Globus pallidus (tissue), 1 donor: ENCODE data around the gene SNTG2.
"Not testable (repeated sequence)": the region's sequence is repeated elsewhere in the genome, so short reads cannot be mapped to it uniquely, and the experiment has no call there.

Experiments used
- DNase-seq: peaks from one replicate; pipeline ENCODE4 v3.0.0-alpha.2; 2015; ENCODE audit warnings: low spot score

Gene SNTG2

DNA sequence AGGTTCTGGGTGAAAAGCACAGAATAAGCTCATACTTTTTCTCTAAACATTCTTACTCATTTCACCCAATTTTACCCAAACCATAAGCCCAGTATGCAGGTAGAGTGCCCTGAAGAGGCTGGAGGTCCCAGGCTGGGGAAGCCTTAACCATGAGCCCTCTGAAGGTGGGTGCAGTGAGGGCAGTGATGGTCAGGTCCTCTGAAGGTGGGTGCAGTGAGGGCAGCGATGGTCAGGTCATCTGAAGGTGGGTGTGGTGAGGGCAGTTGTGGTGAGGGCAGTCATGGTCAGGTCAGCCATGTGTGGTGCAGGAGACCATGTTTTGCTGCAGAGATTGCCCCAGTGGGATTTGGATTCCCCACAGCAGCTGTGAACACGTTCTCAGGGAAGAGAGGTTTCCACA, 148.8 kb downstream of the SNTG2 start:
- no peak for DNase-seq

DNA sequence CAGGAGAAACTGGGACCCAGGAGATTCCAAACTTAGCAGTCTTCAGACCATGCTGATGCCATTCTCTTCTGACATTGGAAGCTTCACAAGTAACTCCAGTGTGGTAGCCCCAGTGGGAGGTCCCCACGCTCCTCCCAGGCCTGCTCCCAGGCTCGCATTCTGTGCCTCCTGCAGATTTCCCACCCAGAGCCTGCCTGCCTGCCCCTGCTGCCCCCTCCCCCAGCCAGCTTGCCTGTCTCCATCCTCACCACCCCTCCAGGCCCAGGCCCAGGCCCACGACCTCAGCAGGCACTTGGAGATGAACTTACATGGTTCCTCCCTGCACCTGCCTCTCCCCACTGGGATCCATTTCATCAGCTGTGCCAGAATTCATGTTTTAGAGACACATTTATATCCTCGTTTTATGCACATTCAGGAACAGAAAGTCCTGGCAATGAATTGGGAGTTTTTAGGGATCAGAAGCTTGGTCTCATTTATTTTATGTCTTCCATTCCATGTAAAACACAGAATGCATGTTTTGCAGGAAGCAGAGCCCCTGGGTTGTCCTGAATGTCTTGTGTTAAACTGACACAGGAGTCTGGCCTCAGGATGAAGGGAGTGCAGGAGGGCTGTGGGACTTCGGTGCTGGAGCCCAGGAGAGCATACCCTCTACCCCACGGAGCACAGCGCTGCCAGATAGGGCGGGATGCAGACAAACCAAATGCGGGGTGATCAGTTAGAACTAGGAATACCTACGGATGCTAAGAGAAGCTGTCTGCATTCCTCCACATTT, 150.5 kb downstream of the SNTG2 start:
- no peak for DNase-seq

DNA sequence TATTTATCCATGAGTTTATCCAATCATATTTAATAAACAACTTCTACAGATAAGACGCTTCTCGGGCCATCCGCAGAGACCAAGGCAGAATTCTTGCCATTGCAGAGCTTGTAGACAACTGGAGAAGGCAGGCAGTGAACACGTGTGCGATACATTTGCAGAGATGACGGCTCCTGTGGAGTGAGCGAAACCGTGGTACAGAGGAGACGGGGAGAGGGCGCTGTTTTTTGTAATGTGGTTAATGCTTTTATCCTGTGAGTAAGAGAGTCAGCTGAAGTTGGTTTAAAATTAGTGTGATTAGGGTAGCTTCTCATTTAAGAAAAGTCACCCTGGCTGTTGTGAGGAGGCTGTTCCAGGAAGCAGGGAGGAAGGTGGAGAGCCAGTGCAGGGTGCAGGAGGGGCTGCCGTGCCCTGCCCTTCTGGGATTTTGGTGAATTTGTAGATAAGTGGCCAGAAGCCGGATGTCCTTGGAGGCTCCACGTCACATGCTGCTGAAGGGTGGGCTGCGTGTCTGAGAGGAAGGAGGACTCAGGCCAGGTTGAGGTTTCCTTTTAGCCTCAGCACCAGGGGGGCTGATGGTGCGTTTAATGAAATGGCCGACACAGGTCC, 151.4 kb downstream of the SNTG2 start:
- no peak for DNase-seq

DNA sequence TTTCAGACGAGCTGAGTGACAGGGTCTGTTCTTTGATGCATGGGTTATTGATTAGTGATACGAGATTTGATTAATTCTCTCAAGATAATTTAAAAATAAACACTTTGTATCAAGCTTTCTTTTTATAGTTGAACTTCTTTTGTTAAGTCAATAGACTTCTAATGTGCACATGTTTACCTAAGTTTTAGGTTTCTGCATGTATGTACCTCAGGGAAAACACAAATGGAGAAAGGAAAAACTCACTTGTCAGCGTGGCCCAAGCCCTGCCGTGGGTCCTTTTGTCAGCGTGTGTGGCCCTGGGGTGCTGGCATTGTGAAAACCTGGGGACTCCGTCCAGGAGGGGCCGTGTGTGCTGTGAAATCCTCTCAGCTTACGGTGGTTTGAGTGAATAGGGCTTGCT, 153.7 kb downstream of the SNTG2 start:
- no peak for DNase-seq

DNA sequence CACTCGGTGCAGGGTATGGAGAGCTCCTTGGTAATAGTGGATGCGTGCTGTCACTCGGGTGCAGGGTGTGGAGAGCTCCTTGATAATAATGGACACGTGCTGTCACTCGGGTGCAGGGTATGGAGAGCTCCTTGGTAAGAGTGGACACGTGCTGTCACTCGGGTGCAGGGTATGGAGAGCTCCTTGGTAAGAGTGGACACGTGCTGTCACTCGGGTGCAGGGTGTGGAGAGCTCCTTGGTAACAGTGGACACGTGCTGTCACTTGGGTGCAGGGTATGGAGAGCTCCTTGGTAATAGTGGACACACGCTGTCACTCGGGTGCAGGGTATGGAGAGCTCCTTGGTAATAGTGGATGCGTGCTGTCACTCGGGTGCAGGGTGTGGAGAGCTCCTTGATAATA, 155.7 kb downstream of the SNTG2 start:
- DNase-seq, result not testable (repeated sequence)

DNA sequence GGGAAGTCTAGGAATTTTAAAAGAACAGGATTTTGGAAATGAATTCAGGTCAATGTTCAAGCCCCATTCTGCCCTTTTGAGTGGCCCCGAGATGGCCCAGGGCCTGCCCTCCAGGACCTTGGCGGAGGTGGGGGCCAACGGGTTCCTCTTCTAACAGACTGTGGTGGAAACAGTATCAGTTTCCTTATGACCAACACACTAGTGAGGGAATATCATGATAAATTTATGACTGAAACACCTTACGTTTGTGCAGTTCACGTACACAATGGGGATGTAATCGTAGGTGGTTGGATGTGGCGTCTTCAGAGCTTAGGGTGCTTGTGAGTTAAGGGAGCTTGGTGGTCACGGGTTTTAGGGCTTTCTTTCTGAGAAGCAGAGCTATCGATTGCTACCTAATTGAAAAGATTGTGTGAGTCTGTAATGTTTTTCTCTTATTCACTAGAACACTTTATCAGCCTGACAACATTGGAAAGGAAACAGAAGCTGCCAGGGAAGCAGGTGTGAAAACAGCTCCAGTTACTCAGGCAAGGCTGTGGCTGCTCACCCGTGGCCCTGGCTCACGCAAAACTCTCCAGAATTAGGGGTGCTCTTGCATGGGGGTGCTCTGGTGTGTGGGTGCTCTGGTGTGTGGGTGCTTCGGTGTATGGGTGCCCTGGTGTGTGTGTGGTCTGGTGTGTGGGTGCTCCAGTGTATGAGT, 165.3 kb downstream of the SNTG2 start:
- no peak for DNase-seq

DNA sequence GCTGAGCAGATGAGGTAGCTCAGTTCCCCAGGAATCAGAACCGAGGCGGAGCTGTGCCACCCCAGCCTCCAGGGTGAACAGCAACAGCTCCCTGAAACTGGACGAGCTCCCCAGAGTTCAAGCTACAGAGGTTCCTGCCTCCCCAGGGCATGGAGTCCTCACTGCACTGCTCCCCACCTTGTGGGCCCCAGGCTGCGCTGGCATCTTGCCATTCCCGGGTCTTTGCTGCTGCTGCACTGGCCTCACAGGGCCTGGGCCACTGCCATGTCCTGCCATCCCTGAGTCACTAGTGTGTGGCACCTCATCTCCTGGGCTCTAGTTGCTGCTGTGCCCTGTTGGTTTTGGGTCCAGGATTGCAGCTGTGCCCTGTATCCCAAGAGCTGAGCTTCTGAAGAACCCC, 166.9 kb downstream of the SNTG2 start:
- no peak for DNase-seq

DNA sequence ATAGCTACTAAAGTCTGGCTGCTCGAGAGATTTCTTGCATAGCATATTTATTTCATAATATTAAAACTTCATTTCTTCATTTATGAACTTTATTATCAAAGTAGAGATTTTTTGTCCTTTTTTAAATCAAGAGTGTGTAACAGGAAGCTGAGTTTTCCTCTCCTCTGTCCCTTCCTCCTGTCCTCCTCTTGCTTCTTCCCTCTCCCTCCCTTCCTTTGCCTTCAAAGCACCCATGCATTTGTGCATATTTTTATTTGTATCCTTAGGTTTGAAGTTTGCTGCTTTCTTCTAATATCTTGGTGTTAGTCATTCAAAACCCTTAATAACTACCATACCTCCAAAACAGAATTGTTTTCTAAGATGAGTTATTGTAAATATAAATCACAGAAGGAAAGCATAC, 174.6 kb downstream of the SNTG2 start:
- DNase-seq, result no peak

DNA sequence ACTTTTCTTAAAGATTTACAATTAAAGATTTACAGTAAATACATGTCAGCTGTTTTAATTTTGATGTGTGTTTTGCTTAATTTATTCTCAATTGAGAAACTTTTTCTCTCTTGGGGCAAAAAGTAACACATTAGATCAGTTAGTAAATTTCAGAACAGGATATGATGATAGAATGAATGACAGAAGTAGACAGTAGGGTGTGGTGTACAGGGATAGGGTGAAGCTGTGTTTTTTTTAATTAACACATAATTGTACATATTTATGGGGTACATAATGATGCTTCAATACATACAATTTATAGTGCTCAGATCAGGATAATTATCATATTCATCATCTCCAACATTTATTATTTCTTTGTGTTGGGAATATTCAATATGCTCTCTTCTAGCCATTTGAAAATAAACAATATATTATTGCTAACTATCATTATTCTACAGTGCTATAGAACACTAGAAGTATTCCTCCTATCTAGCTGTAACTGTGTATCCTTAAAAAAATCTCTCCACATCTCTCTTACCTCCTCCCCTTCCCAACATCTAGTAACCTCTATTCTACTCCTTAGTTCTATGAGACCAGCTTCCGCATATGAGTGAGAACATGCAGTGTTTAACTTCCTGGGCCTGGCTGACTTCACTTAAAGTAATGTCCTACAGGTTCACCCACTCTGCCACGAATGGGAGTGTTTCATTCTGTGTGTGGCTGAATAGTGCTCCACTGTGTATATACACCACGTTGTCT, 175.2 kb downstream of the SNTG2 start:
- DNase-seq, result no peak

DNA sequence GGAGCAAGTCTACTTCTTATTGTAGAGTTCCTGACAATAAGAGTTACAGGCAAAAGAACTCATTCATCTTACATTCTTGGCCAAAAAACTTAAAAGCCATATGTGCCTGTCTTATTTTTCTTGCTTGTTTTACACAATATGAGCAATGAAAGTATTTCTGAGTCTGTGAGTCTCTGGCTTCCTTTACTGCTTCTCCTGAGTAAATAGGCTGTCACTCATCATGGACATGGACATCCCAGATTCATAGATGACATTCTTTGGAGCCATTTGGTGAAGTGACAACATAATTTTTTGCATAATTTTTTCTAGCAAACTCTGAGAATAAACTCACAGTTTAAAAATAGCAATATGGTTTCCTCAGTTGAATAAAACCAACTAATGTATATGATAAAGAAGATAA, 179.3 kb downstream of the SNTG2 start:
- no peak for DNase-seq

DNA sequence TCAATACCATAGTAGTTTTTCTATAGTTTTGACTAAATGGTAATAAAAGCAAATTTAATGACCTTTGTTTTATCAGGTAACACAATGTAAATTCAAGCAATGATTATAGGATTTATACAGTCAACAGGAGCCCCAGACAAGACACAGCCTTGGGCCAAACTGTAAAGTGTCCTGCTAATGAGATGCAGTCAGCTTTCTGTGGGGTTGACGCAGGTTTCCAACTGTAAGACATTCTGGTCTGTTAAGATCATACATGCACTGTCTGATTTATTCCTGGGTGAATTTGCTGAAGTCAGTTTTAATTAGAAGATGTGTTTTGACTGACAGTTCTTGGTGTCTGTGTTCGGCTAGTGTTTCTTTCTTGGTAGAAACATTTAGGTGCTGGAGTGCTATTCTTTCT, 180.3 kb downstream of the SNTG2 start:
- DNase-seq, result no peak

DNA sequence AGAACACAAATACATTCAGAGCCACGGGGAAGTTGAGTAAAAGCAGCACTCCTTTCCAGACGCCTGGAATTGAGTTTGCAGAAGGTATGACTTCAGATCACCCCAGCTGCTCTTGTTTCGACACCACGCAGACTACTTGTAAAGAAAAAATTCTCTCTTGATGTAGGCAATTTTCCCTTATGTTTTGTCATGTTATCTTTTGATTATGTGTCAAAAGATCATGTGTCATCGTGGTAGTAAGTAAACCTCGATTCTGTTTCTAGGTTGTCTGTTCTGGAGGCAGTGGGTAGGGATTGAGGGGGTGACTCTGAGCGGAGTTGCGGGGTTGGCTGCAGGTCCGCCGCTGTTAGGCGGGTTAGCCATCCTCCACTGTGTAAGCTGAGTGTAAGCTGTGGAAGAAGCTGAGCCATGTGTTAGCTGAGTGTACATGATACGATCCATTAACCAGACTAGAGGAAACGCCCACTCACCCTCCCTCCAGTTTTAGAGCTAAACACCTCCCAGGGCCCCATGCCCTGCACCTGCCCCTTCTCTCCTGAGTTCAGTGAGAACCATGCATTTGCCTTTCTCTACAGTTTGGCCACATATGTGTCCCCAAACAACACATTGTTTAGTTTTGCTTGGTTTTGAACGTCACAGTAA, 181.8 kb downstream of the SNTG2 start:
- DNase-seq, result no peak

DNA sequence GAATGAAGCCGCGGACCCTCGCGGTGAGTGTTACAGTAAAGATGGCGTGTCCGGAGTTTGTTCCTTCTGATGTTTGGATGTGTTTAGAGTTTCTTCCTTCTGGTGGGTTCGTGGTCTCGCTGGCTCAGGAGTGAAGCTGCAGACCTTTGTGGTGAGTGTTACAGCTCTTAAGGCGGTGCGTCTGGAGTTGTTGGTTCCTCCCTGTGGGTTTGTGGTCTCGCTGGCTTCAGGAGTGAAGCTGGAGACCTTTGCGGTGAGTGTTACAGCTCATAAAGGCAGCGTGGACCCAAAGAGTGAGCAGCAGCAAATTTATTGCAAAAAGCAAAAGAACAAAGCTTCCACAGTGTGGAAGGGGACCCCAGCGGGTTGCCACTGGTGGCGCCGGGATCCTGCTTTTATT, 183.2 kb downstream of the SNTG2 start:
- DNase-seq, result not testable (repeated sequence)

DNA sequence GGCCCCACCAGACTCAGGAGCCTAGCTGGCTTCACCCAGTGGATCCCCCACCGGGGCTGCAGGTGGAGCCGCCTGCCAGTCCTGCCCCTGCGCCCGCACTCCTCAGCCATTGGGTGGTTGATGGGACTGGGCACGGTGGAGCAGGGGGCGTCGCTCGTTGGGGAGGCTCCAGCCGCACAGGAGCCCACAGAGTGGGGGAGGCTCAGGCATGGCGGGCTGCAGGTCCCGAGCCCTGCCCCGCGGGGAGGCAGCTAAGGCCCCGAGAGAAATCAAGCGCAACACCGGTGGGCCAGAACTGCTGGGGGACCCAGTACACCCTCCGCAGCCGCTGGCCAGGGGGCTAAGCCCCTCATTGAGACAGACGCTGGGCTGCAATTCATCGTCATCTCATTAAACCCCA, 184.0 kb downstream of the SNTG2 start:
- DNase-seq, result no peak

DNA sequence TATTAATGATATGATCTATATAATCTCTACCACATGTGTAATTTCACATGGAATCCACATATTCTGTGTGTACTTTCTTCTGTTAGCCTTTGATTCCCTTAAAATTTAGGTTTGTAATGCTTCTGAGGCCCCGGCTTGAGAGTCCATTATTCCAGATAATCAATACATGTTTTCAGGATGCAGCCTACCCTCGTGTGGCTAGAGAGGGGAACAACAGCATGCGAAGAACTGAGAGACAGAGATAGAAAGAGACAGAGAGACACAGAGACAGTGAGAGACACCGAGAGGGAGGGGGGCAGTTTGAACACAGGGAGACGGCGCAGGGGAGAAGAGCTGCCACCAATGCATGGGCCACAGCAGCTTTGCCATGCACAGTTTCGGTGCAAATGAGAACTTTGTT, 185.4 kb downstream of the SNTG2 start:
- DNase-seq, result no peak

DNA sequence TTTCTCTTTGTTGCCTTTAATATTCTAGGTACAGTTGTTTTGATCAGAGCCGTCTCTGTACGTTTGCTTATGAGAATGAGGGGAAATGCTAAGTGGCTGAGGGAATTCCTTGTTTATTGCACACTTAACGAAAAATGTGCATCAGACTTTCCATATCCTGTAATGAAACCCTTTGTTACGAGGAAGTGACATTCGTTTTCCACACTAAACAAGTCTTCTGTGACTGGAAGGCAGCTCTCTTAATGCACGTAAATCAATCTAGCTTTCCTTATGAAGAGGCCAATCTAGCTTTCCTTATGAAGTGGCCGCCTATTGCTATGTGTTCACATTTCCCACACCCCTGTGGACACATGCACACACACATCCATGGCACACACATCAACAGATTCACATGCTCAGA, 186.2 kb downstream of the SNTG2 start:
- no peak for DNase-seq

DNA sequence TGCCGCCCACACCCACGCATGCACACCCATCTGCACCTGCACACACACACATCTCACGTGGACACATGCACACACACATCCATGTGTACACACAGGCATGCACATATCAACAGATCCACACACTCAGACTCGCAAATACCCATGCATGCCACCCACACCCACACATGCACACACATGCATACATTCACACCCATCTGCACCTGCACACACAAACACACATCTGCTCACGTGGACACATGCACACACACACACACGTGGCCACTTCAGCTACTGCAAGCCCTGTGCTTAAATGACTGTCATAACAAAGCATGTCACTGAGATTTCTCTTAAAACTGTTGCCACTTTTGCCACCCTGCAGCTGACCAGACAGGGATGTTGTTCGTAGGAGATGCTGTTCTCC, 186.6 kb downstream of the SNTG2 start:
- DNase-seq, result no peak

DNA sequence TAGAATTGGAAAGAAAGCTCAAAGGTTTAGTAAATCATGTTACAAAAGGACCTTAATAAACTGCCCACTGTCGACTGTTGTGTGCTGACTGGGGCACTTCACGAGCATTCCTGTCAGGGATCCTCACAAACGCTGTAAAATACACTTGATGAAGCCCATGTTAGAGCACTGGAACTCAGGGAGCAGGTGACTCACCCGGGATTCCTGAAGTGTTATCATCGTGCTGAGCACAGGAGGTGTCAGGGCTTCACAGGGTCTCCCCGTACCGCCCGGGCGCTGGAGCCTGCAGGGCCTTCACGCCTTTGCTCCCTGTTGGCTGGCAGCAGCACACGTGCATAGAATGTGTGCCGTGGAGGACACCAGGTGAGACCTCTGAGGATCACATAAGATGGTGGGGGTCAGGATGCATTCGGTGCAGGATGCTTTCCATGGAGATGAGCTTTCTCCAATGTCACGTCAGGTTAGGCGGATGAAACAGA, 187.3 kb downstream of the SNTG2 start:
- DNase-seq, result no peak

DNA sequence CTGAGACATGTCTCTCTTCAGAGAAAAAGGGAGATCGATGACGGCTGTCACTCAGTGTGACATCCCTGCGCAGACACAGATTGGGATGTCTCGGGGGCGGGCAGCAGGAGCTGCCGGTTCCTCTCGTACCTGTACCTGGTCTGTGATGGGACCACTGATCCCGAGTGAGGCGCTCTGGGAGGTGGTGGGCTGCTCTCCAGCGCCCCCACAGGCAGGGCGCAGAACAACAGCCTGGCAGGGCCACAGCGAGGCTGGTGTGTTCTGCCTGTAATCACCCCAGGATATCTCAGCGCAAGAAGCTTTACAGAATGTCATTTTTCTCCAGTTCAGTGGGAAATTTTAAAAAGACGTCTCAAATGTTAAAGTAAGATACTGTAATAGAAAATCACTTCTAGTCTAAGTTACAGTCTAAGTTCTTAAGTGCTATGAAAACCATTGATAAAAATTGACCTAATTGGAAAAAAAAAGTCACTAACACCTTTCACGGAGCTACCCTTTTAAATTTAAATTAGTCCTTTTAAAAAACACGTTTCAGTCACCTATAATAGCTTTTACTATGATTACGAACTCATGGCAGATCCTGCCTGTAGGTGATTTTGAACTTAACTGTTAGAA, 189.8 kb downstream of the SNTG2 start:
- DNase-seq, result no peak

DNA sequence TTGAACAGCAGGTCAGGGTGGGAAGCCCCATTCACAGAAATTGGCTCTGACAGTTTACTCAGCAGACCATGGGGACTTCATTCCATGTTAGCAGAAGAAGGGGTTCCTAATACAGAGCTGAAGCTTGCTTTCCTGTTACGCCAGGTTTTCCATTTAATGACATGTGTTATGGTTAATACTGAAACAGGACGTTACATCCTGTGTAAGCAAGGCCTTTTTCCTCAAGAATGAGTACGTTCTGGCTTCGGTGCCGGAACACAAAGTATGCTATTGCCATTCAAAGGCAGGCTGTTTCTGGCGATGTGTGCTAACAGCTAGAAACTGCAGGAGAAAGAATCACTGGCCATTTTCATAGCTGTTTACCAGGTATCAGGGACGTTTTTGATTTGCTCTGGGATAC, 190.4 kb downstream of the SNTG2 start:
- no peak for DNase-seq

DNA sequence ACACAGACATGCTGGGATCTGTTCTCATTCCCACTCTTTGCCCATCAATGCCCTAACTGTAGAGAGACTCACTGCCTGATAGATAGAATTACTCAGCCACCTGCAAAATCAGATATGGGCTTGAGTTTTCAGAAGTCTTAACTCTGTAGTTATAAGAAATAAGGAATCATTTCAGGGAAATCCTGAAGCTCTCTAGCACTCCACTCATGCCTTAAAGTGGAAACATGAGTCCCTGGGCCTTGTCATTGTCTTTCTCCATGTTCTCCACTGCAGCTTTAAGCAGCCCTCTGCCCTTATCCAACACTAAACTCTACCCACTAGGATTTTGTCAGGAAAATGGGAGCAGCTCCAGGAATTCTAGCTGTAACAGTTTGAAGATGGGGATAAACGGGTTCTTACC, 192.5 kb downstream of the SNTG2 start:
- DNase-seq, result no peak
